ENCODE data around the gene CRYGB. TPM values are rescaled to one million over a fixed set of nuclear protein-coding genes. Genes with fewer than 3 reads are reported as not detected.

The CRYGB gene
- total RNA-seq, 4 donors from 2014 or later = not detected

GRCh38 chr2:208182835-208183234, 36.9 kb upstream of the CRYGB start:
- Histone ChIP-seq H3K4me1 (no peaks in the 10 kb centered on the region), H3K4me3 (no peak overlapping the region), H3K27me3 (peaks cover 20% of the 10 kb centered on the region), H3K36me3 (no peaks in the 10 kb centered on the region), H3K27ac (no peak overlapping the region), H3K9me3 (no peaks in the 10 kb centered on the region)
- ATAC-seq = no peak
- TF ChIP-seq CTCF (IDR thresholded peaks at IDR 0.05) (no peak), EP300 (IDR thresholded peaks at IDR 0.05) (no peak), POLR2A (IDR thresholded peaks at IDR 0.05) (no peak), POLR2AphosphoS5 (IDR thresholded peaks at IDR 0.05) (no peak)
- 34 to 74% methylated on average over 3 of the region's 3 CpGs for WGBS, 2 donors (ENCODE audit: low coverage in 1 of 2)

- Histone ChIP-seq H3K27ac (no peak overlapping the region), H3K4me3 (no peak overlapping the region), H3K27me3 (peaks cover 9% of the 10 kb centered on the region), H3K4me1 (peaks cover 0 to 10% (median 3%) of the 10 kb centered on the region in 3 donors), H3K36me3 (no peaks in the 10 kb centered on the region), H3K9me3 (no peaks in the 10 kb centered on the region)
- no peak for ATAC-seq
- TF ChIP-seq POLR2A (IDR thresholded peaks at IDR 0.05) (no peak), CTCF (IDR thresholded peaks at IDR 0.05) (no peak), POLR2AphosphoS5 (IDR thresholded peaks at IDR 0.05) (no peak), EP300 (IDR thresholded peaks at IDR 0.05) (no peak)
- 53 to 60% methylated on average over 2 to 3 of the region's 4 CpGs for WGBS, 2 donors (ENCODE audit: low coverage in 1 of 2)
These were observed 33.2 kb upstream of the CRYGB start for GRCh38 chr2:208179028-208179609.

DNA sequence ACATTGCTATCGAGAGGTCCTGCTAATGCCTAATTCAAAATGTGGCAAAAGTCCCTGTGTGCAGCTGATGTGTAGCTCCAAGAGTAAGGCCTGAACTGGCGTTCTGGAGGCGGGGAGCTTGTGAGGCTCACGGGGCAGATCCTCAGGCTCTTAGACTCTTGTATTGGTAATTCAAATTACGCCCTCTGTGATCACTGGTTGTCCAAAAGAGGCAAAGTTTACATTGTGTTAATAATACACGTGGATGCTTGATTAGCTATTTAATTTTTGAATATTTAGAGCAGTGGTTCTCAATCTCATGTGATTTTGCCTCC, 29.8 kb upstream of the CRYGB start:
- no peak for ATAC-seq
- Histone ChIP-seq H3K27ac (no peak overlapping the region), H3K27me3 (no peaks in the 10 kb centered on the region), H3K4me1 (peaks cover 0 to 10% (median 3%) of the 10 kb centered on the region in 3 donors), H3K9me3 (no peaks in the 10 kb centered on the region), H3K36me3 (no peaks in the 10 kb centered on the region), H3K4me3 (no peak overlapping the region)
- TF ChIP-seq EP300 (IDR thresholded peaks at IDR 0.05) = no peak
- no peak for TF ChIP-seq CTCF (IDR thresholded peaks at IDR 0.05)
- TF ChIP-seq POLR2AphosphoS5 (IDR thresholded peaks at IDR 0.05) = no peak
- no peak for TF ChIP-seq POLR2A (IDR thresholded peaks at IDR 0.05)
- WGBS, 2 donors (ENCODE audit: low coverage in 1 of 2) = 69 to 74% methylated on average over 4 to 6 of the region's 6 CpGs

- Histone ChIP-seq H3K27ac (no peak overlapping the region), H3K27me3 (no peaks in the 10 kb centered on the region), H3K36me3 (no peaks in the 10 kb centered on the region), H3K4me1 (peaks cover 0 to 10% (median 3%) of the 10 kb centered on the region in 3 donors), H3K4me3 (no peak overlapping the region), H3K9me3 (no peaks in the 10 kb centered on the region)
- TF ChIP-seq EP300 (IDR thresholded peaks at IDR 0.05) (no peak), CTCF (IDR thresholded peaks at IDR 0.05) (peak; percentile 73 to 89 (median 80)), POLR2A (IDR thresholded peaks at IDR 0.05) (no peak)
- ATAC-seq = peak; percentile 95
- 34 to 37% methylated on average over 15 to 16 of the region's 21 CpGs for WGBS, 2 donors (ENCODE audit: low coverage in 1 of 2)
These were observed 29.3 kb upstream of the CRYGB start for GRCh38 chr2:208175069-208175839.

GRCh38 chr2:208174144-208174543, 28.2 kb upstream of the CRYGB start:
- TF ChIP-seq EP300 (IDR thresholded peaks at IDR 0.05) (no peak), POLR2AphosphoS5 (IDR thresholded peaks at IDR 0.05) (no peak), POLR2A (IDR thresholded peaks at IDR 0.05) (no peak), CTCF (IDR thresholded peaks at IDR 0.05) (no peak)
- no peak overlapping the region for H3K27ac ChIP-seq
- H3K27me3 ChIP-seq = no peaks in the 10 kb centered on the region
- H3K4me3 ChIP-seq = no peak overlapping the region
- H3K9me3 ChIP-seq = no peaks in the 10 kb centered on the region
- WGBS, 2 donors (ENCODE audit: low coverage in 1 of 2) = 82 to 85% methylated on average over 3 to 9 of the region's 9 CpGs
- no peaks in the 10 kb centered on the region for H3K36me3 ChIP-seq
- H3K4me1 ChIP-seq = peaks cover 0 to 10% (median 3%) of the 10 kb centered on the region in 3 donors
- ATAC-seq = no peak

All from gastroesophageal sphincter (tissue), 4 donors.